ENCODE data around the gene PELI2.

PELI2 gene

DNA sequence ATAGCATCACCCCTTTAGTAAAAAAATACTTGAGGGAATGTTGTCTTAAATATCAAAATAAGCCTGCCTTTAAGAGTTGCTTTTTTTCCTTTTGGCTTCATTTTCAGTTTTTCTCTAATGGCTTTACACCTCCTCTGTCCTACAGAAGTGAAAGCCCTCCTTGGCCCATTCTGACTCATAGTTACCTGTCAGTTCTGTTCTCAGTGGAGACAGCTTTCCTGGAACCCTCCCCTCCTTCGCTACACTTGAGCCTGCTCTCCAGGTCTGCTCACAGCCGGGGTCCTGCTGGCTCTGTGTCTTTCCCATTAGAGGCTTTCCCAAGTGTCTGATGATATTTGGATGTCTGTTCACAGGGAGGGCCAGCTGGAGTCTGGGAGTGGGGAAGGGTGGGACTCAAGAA, 84.0 kb downstream of the PELI2 start:
- DNase-seq (ENCODE audit: low read depth in 1 of 2, low spot score in 1 of 2) = no peak

DNA sequence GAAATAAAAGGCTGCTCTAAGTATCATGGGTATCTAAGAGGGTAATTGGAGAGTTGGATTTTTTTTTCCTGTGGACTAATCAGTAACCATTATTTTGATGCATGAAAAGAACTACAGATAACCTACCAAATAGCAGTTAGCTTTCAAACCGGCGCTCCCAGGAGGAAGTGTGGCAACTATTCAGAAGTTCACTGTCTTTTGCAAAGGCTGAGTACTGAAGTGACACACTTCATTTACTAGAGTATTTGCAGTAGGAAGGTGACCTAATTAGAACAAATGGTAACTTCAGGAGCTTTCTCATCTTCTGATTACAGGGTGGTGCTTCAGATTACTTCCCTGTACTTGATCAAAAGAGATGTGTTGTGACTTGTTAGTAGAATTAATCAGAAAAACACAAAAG, 87.7 kb downstream of the PELI2 start:
- DNase-seq (ENCODE audit: low read depth in 1 of 2, low spot score in 1 of 2) = no peak

DNA sequence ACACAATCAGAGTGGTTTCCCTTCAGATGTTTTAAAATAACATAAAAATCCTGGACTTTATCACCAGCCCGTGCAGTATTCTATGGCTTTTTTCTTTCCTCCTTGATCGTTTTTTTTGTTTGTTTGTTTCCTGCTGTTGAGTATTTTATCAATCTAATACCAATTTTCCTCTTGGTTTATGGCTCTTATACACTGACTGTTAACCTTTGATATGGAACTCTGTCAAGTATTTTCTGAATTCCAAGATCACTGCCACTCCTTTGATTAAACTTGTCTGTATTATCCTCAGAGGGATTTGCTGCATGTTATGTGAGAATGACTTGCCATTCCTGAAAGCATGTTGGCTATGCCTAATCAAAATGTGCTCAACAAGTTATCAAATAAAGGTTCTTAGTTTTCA, 88.4 kb downstream of the PELI2 start:
- DNase-seq (ENCODE audit: low read depth in 1 of 2, low spot score in 1 of 2) = no peak

DNA sequence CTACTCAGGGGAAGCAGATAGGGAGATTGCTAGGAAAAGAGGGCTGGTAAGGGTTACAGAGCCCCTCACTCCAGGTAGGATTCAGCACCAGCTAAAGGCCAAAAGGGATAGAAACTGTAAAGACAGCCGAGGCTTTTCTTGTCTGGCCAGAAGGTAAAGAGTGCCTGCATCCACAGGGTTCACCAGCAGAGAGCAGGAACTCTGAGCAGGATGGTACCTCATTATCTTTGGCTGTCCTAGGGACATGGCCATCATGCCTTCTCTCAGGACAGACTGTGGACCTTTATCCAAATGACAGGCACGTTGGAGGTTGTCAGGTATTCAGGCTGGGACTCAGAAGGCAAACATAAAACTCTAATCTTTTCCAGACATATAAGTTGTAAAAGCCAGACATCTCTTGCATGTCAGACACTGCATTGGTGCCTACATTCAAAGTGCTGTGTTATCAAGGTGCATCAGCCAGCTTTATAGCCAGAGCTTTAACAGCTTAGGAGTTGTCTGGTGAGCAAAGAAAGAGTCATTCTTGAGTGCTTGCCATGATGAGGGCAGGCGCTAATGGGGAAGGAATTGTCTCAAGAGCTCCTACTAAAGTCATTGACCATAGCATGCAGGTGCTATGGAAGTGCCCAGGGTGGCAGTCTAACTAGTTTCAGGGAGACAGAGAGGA, 89.5 kb downstream of the PELI2 start:
- DNase-seq (ENCODE audit: low read depth in 1 of 2, low spot score in 1 of 2) = no peak

DNA sequence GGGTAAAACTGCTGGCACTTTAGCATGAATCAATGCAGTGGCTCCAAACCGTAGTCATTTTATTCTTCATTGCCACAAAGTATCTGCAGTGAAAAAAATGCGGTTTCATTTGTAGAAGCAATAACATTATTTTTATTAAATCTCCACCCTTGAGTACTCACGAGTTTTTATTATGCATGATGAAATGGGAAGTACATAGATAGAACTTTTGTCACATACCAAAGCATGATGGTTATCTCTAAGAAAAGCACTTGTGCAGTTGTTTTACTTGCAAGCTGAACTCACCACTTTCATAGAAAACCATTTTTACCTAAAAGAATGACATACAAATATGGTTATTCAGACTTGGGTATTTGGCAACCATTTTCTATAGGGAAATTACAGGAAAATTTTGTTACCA, 90.3 kb downstream of the PELI2 start:
- no peak for DNase-seq (ENCODE audit: low read depth in 1 of 2, low spot score in 1 of 2)

DNA sequence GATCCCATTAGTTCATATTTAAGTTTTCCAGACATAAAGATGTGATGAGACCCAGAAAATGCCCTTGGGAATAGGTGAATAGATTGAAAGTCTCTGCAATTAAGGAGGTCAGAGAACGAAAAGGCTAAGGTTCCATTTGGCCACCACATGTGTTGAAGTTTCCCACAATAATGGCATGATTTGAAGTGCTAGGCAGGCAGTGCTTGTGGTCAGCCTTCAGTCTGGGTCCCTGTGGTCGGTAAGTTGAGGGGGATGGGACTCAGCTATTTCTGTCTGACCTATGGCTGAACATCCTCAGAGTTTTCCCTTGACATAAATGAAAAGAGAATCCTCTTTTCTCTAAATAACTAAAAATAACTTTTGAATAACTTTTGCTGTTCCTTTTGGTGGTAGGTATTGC, 92.4 kb downstream of the PELI2 start:
- no peak for DNase-seq (ENCODE audit: low read depth in 1 of 2, low spot score in 1 of 2)

DNA sequence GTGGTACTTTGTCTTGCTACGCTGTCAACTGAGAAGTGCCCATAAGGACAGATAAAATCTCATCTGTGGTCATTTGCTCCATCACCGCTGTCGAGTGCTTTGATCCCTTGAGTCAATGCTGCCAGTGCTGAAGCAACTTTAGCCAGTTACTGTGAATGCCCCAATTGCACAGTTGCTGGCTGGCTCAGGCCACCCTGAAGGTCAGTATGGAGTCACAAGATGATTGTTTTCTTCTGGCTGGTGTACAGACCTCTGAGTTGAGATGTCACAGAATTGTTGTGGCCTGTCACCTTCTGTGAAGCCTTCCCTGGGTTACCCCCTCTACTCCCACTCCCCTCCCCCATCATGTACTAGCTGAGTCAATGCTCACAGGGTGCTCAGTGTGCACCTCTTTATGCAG, 92.9 kb downstream of the PELI2 start:
- DNase-seq (ENCODE audit: low read depth in 1 of 2, low spot score in 1 of 2) = no peak

DNA sequence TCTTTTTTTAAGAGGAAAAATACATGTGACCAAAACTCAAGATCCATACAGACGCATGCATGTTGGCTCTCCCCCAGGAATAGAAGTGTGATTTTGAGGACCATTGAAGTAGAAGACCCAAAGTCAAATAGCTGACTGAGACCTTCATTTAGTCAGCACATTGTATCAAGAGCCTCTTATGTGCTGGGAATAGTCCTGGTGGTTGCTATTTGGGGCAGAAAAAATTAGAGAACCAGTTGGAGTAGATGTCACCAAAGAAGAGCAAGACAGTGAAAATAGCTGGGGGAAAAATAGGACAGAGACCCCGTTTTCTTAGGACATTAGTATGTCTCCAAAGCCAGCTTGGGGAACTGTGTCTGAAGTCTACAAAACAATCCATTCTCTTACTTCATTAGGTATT, 93.6 kb downstream of the PELI2 start:
- DNase-seq (ENCODE audit: low read depth in 1 of 2, low spot score in 1 of 2) = no peak

DNA sequence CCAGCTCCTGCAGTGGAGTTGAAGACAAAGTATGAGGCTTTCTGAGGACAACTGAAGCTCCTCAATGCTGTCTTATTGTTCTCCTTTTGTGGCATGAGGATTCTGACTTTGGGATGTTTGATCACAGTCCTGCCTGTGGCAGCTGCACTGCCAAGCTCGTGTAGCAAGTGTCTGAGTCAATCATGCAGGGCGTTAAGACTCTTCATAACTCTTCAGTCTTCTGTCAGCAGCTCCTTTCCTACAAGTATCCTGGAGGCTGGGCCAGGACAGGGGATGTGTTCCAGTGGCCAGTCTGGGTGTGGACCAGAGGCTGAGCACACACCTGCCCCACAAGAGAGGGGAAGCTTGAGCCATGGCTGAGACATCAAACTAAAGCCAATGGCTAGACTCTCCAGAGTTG, 94.3 kb downstream of the PELI2 start:
- DNase-seq (ENCODE audit: low read depth in 1 of 2, low spot score in 1 of 2) = no peak

DNA sequence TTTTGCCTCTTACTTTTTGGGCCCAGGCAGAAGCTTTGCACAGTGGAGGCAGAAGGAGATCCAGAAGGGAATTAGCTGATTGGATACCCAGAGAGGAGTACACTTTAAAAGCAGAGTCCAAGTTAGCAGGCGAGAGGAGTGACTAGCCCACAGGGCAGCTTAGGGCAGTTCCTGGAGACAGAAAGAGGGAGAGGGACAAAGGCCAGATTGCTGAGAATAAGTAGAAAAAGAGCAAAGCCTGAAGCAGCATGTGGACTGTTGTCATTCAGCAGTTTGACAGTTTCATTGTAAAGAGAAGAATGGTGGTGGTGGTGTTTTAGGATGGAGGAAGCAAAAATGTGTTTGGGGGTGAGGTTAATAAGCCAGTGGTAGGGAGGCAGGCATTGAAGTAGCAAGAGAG, 95.1 kb downstream of the PELI2 start:
- DNase-seq (ENCODE audit: low read depth in 1 of 2, low spot score in 1 of 2) = no peak

DNA sequence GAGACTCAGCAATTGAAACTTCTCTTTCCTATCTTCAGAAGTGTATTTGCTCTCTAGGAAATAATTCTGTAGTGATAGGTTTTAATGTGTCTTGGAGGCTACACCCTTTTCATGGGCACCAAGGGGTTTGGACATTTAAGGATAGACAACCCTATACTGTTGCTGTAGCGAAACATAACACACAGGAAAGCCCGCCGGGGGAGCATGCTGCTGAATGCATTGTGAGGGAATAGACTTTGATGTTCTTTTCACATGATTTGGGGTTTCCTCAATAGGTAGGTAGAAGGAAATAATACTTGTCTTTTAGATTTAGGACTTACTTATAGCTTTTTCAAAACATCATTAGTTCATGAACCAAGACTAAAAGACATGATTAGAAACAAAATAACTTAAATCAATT, 97.0 kb downstream of the PELI2 start:
- DNase-seq (ENCODE audit: low read depth in 1 of 2, low spot score in 1 of 2) = no peak

DNA sequence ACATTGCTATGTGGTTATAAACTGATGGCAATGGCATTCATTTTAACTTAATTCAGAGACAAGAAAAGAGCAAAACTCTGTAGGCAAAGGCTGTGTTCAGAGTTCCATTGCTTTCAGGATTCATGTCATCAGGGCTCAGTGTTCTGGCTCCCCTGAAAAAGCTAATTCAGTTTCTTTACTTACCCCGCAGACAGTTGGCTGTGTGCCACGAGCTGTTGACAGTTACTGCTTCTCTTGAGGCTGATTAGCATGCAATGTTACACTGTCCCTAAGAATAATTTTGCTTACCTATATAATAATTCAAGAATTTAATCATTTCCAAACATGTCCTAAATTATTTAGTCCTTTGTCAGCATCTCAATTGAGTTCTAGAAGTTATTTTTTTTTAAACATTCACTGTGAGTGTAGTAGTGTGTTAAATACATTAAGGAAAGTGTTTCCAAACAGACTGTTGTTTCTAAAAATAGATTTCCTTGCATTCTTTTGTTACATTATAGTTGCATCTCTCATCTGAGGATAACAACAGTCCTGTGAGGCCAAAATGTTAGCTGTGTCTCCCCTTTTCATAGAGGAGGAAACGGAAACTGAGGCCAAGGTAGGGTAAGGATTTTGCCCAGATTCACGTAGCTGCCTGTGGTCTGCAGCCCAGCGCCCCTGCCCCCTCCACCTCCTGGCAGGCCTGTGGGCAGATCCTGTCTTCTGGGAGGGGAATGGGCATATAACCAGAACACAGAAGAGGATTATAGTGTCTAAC, 98.6 kb downstream of the PELI2 start:
- no peak for DNase-seq (ENCODE audit: low read depth in 1 of 2, low spot score in 1 of 2)

DNA sequence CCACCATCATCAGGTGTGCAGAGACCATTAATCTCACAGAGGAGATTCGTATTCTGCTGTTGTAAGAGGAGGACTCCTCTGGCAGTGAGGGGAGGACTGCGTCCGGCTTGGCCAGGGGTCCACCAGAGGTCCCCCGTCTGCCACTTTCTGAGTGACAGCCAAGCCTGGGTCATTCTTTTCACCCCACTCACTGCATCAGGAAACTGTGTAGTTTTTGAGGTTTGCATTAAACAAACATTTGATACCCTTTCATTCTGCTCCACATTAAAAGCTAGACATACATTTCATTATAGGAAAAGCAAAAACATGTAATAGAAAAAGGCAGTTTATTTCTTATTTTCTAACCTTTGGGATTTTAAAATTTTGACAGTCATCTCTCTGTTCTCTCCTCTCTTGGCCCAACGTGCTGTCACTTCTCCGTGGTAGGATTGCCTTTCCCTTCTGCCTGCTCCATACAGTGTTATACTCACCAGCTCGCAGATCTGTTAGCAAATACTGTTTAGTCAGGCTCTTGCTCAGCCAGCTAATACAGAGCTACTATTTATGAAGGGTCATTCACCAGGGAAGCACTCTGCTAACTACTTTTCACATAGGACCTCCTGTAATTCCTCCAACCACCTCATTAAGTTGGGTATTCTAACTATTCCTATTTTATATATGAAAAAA, 99.3 kb downstream of the PELI2 start:
- no peak for DNase-seq (ENCODE audit: low read depth in 1 of 2, low spot score in 1 of 2)

DNA sequence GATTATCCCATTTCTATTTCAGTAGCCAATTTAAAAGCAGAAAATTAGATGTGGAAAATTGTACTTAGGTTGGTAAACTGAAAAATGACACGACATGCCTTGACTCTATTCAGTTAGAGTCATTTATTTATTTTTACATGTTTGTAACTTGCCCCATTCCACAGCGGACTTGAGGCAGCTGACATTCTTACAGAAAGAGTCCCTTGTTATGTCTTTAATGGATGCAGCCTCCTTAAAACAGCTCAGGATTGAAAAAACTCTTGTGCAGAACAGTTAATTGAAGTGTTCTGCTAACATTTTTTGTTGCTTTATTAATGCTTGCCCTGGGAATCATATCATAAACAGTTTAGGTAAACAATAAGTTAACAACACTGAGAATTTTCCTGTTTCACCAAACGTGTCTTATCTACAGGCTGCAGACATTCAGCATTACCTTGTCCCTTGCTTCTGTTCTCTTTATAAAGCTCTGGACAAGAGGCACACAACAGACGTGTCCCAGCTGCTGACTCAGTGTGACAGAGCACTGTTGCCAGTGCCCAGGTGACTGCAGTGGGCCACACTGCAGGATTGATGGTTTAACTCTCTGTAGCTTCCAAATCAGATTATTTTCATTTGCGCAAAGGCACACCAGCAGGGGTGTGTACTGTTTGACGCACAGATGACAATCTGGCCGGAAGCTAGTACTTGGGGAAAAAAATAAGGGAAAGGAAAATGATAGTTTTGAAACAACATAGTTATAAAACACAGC, 101.6 kb downstream of the PELI2 start:
- DNase-seq (ENCODE audit: low read depth in 1 of 2, low spot score in 1 of 2) = no peak

DNA sequence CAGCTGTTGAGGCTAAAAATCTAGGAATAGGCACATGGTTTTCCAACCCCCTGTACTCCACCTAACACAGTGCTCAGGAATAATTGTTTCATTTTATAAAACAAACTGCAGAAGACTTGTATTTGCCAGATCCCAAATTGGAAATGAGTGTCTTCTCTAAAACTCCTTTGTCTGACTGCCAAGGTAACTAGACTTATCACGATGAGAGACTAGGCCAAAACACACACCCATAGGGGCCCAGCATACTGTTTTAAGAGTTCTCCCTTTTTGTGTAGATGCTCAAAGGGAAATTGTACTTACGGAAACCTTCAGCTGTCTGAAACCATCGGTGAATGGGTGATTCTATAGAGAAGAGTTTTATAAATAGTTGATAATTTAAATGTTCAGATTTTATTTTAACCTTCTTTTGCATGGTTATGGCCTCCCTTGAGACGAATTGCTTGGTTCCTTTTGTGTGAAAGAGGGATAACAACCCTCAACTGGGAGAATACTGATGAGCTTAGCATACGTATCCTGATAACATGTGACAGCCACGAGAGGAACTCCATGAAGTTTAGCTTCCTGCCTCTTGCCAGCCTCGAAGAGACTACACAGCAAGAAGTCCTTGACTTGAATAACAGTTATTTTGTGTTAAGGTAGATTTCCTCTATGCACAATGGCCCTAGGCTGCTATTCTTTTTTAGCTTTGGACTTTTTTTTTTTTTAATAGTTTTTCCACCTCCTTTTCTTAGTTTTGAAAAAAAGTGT, 103.3 kb downstream of the PELI2 start:
- DNase-seq (ENCODE audit: low read depth in 1 of 2, low spot score in 1 of 2) = no peak

DNA sequence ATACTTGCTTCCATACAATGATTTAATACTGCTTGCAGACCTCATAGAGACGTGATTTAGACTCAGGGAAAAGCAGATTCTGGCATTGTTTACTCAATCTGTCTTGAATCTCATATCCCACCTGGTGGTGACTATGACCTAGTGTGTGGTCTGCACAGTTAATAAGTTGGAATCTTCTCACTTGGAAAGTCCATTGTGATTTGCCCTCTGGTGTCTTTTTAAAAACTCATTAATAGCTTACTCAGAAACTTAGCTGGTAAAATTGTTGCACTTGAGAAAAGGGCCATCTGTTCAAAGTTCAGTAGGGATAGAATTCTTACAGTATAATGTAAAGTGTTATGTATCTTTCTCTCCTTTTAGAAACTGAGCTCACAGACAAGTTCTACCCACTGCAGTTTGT, 106.0 kb downstream of the PELI2 start:
- no peak for DNase-seq (ENCODE audit: low read depth in 1 of 2, low spot score in 1 of 2)

DNA sequence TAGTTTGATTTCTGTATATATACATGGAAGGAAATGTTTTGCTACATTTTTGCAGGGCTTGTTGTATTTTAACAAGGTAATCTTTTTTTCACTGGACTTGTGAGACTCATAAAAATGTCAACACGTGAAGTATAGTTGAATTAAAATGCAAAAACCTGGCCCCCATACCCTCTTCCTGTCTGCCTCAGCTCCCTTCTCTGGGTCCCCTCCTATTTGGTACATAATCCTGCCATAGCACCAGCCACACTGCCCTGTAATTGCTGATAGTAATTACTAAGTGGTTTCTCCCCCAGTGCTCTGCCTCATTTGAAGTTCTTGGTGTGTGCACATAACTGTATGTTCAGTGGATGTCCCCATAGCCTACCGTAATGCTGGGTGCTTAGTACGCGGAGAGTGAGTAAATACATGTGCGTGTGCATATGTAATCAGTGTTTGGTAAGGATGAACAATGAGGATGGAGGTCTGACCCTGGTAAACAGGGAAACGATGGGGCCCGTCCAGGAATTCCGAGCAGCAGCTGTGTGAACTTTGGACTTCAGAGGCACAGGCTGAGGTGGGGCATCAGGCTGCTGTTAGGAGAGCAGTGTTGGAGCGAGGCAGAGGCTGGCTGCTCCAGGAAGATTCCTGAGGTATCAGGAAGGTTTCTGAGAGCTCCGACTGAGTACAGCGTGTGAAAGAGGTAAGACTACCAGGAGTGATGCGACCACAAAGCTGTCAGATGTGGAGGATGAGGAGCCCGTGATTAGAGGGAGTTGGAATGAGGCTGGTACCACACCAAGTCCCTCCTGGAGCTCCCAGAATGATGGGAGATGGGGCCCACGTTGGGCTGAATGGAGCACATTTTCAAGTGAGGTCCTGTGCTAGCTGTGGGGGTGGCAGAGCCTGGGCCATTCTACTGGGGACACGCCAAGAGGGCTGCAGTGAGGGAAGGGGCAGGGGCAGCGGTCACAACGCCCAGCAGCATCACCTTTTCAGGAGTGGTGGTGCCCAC, 106.8 kb downstream of the PELI2 start:
- DNase-seq (ENCODE audit: low read depth in 1 of 2, low spot score in 1 of 2) = no peak

DNA sequence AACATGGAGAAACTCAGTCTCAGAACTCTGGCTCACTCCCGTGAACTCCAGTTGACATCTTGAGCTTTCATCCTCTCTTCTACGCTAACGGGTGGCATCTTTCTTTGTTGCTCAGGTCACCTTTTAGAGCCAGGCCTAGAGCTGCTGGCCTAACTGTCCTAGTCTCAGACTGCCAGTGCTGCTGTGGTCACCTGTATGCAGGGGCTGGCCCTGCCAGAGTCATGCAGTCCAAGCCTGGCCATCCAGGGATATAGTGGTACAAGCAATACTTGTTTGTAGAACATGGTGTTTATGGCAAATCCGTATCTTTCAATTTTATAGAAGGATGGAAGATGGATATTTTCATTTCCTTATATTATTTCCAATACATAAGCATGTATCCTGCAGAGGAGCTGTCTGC, 117.2 kb downstream of the PELI2 start:
- DNase-seq (ENCODE audit: low read depth in 1 of 2, low spot score in 1 of 2) = no peak

DNA sequence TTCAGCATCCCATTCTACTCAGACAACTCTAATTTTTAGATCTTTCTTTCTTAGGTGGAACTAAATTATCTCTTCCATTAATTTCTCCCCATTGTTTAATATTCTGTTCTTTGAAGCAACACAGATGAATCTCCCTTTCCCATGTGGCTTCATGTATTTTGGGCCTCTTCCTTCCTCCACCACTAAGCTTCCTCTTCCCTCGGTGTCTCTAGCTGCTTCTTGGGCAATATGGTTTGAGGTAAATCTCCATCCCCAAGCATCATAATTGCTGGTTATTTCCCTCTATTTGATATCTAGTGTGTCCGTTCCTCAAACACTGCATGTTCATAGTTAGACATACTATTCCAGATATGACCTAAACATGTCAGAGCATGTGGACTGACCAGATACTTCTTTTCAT, 119.2 kb downstream of the PELI2 start:
- DNase-seq (ENCODE audit: low read depth in 1 of 2, low spot score in 1 of 2) = no peak

DNA sequence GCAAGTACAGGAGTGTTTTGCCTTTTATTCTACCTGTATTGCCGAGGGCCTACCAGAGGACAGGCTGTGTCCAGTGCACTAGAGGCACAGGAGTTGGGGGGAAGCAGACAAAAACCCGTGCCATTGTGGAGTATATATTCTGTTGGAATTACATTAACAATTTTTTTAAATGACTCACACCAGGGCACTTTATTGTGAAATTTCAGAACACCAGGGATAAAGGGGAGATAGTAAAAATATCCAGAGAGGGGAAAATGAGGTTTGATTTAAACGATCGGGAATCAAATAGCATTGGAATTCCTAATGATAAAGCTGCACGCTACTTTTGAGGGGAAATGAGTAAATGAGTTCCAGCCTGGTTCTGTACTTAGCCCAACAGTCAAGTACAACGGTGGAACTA, 123.2 kb downstream of the PELI2 start:
- DNase-seq (ENCODE audit: low read depth in 1 of 2, low spot score in 1 of 2) = no peak
